ENCODE data around the gene FRMD6.
"Not testable (repeated sequence)": the region's sequence is repeated elsewhere in the genome, so short reads cannot be mapped to it uniquely, and the experiment has no call there.

The FRMD6 gene

GRCh38 chr14:51743588-51744000, 91.9 kb downstream of the FRMD6 start:
- Histone ChIP-seq H3K27me3 (no peaks in the 10 kb centered on the region), H3K4me3 (no peak overlapping the region), H3K27ac (no peak overlapping the region), H3K36me3 (no peaks in the 10 kb centered on the region), H3K9me3 (no peaks in the 10 kb centered on the region), H3K4me1 (no peaks in the 10 kb centered on the region)
- no peak for TF ChIP-seq CTCF (IDR thresholded peaks at IDR 0.05)
- no peak for DNase-seq
- intact Hi-C loops (cut with DNase I; ENCODE audit: low total_unique reads) = no loop called here

DNA sequence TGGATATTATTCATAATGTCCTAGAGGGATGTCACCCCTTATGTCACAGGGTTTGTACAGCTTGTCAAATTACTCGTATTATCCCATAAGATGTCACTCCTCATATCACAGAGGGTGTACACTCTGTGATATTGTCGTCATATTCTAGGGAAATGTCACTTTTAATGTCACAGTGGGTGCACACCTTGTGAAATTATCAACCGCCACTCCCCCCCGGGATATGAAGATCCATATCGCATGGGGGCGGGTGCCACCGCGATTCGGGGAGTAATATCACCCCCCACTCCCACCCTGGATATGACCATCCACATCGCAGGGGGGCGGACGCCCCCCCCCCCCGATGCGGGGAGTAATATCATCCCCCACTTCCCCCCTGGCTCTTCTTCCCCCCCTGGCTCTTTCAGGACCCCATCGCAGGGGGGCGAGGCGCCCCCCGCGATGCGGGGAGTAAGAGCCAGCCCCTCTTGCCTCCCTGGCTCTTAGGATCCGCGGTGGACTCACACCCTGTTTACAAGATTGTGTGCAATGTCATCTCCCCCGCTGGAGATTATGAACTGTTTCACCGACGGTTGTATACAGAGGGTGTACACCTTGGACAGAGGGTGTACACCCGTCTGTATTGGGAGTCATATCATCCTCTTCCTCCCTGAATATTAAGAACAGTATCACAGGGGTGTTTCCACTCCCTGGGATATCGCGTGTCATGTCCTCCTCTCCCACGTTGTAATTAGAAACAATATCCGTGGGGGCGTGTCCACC, 92.8 kb downstream of the FRMD6 start:
- no peaks in the 10 kb centered on the region for H3K27me3 ChIP-seq
- H3K9me3 ChIP-seq = no peaks in the 10 kb centered on the region
- no peak for TF ChIP-seq CTCF (IDR thresholded peaks at IDR 0.05)
- no peaks in the 10 kb centered on the region for H3K36me3 ChIP-seq
- H3K4me1 ChIP-seq = no peaks in the 10 kb centered on the region
- intact Hi-C loops (cut with DNase I; ENCODE audit: low total_unique reads) = no loop called here
- DNase-seq = no peak
- no peak overlapping the region for H3K27ac ChIP-seq
- no peak overlapping the region for H3K4me3 ChIP-seq

- H3K27ac ChIP-seq = not testable (repeated sequence)
Measured at GRCh38 chr14:51746823-51747222, 95.1 kb downstream of the FRMD6 start.

DNA sequence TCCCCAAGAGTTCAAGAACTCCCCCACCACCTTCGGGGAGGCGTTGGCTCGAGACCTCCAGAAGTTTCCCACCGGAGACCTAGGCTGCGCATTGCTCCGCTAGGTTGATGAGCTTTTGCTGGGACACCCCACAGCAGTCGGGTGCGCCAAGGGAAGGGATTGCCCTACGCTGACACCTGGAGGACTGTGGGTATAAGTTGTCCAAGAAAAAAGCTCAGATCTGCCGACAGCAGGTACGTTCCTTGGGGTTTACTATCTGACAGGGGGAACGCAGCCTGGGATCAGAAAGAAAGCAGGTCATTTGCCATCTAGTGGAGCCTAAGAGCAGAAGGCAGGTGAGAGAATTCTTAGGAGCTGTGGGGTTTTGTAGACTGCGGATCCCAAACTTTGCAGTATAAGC, 98.8 kb downstream of the FRMD6 start:
- DNase-seq = no peak
- no peaks in the 10 kb centered on the region for H3K9me3 ChIP-seq
- no peak overlapping the region for H3K4me3 ChIP-seq
- H3K27ac ChIP-seq = no peak overlapping the region
- H3K27me3 ChIP-seq = no peaks in the 10 kb centered on the region
- no peaks in the 10 kb centered on the region for H3K36me3 ChIP-seq
- intact Hi-C loops (cut with DNase I; ENCODE audit: low total_unique reads) = no loop called here
- no peak for TF ChIP-seq CTCF (IDR thresholded peaks at IDR 0.05)
- no peaks in the 10 kb centered on the region for H3K4me1 ChIP-seq

More at GRCh38 chr14:51746823-51747222, 95.1 kb downstream of the FRMD6 start:
- H3K4me1 ChIP-seq; intact Hi-C loops (cut with DNase I; ENCODE audit: low total_unique reads); H3K9me3 ChIP-seq; H3K36me3 ChIP-seq; H3K27me3 ChIP-seq; DNase-seq; H3K4me3 ChIP-seq: not testable (repeated sequence)

- H3K27me3 ChIP-seq; DNase-seq; intact Hi-C loops (cut with DNase I; ENCODE audit: low total_unique reads): not testable (repeated sequence)
Measured at GRCh38 chr14:51751611-51752345, 100.1 kb downstream of the FRMD6 start.

GRCh38 chr14:51757756-51758155, 106.0 kb downstream of the FRMD6 start:
- H3K27ac ChIP-seq; H3K9me3 ChIP-seq; H3K27me3 ChIP-seq; intact Hi-C loops (cut with DNase I; ENCODE audit: low total_unique reads); H3K4me1 ChIP-seq; H3K36me3 ChIP-seq; DNase-seq; H3K4me3 ChIP-seq: not testable (repeated sequence)

More at GRCh38 chr14:51751611-51752345, 100.1 kb downstream of the FRMD6 start:
- H3K36me3 ChIP-seq, H3K4me1 ChIP-seq, H3K9me3 ChIP-seq, H3K27ac ChIP-seq, H3K4me3 ChIP-seq: not testable (repeated sequence)

DNA sequence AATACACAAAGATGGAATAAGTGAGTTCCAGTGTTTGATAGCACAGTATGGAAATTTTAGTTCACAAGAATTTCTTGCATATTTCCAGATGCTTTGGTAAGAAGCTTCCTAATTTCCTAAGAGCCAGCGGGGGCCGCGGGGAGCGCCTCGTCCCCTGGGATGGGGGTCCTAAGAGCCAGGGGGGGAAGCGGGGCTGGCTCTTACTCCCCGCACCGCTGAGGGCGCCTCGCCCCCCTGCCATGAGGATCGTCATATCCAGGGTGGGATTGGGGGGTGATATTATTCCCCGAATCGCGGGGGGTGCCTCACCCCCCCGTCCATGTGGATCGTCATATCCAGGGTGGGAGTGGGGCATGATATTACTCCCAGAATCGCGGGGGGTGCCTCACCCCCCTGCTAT, 108.2 kb downstream of the FRMD6 start:
- intact Hi-C loops (cut with DNase I; ENCODE audit: low total_unique reads) = no loop called here
- TF ChIP-seq CTCF (IDR thresholded peaks at IDR 0.05) = no peak
- Histone ChIP-seq H3K27ac (no peak overlapping the region), H3K36me3 (no peaks in the 10 kb centered on the region), H3K4me1 (no peaks in the 10 kb centered on the region), H3K9me3 (no peaks in the 10 kb centered on the region), H3K4me3 (no peak overlapping the region), H3K27me3 (no peaks in the 10 kb centered on the region)
- DNase-seq = no peak

GRCh38 chr14:51765726-51766125, 114.0 kb downstream of the FRMD6 start:
- H3K27me3 ChIP-seq; intact Hi-C loops (cut with DNase I; ENCODE audit: low total_unique reads); DNase-seq; H3K36me3 ChIP-seq; H3K4me3 ChIP-seq; H3K9me3 ChIP-seq; H3K27ac ChIP-seq; H3K4me1 ChIP-seq: not testable (repeated sequence)

GRCh38 chr14:51766586-51766985, 114.9 kb downstream of the FRMD6 start:
- H3K4me1 ChIP-seq; H3K27ac ChIP-seq; DNase-seq; intact Hi-C loops (cut with DNase I; ENCODE audit: low total_unique reads); H3K4me3 ChIP-seq; H3K27me3 ChIP-seq; H3K9me3 ChIP-seq; H3K36me3 ChIP-seq: not testable (repeated sequence)

DNA sequence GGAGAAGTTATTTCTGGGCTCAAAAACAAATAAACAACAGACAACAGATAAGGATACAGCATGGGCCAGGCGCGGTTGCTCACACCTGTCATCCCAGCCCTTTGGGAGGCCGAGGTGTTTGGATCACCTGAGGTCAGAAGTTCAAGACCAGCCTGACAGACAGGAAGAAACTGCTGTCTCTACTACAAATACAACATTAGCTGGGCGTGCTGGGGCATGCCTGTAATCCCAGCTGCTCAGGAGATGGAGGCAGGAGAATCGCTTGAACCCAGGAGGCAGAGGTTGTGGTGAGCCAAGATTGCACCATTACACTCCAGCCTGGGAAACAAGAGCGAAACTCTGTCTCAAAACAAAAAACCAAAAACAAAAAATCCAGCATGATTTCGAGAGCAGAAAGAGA, 117.6 kb downstream of the FRMD6 start:
- H3K9me3 ChIP-seq; H3K27me3 ChIP-seq; H3K4me3 ChIP-seq; DNase-seq; H3K4me1 ChIP-seq; H3K36me3 ChIP-seq; intact Hi-C loops (cut with DNase I; ENCODE audit: low total_unique reads); H3K27ac ChIP-seq: not testable (repeated sequence)
